Activated naive CD4-positive, alpha-beta T cell (primary cell): ENCODE results near the gene PAPSS1.

Experiments
- DNase-seq, 4 experiments: peaks; one replicate each; lab custom pipeline; 2025; lab: John Stamatoyannopoulos, UW

Gene PAPSS1

GRCh38 chr4:107629318-107629717 lies 90.7 kb downstream of the PAPSS1 start:
- DNase-seq, result no peak

- no peak for DNase-seq
Measured at GRCh38 chr4:107625391-107625902, 94.6 kb downstream of the PAPSS1 start.

GRCh38 chr4:107624024-107624423 lies 96.0 kb downstream of the PAPSS1 start:
- DNase-seq, result no peak

GRCh38 chr4:107622006-107622405 lies 98.0 kb downstream of the PAPSS1 start:
- no peak for DNase-seq

GRCh38 chr4:107619731-107620130 lies 100.3 kb downstream of the PAPSS1 start:
- no peak for DNase-seq

- no peak for DNase-seq
Measured at GRCh38 chr4:107619066-107619465, 101.0 kb downstream of the PAPSS1 start.

- DNase-seq, result no peak
Measured at GRCh38 chr4:107618656-107619055, 101.4 kb downstream of the PAPSS1 start.

- DNase-seq, result no peak
Measured at GRCh38 chr4:107616838-107617389, 103.1 kb downstream of the PAPSS1 start.

GRCh38 chr4:107615809-107616208 lies 104.2 kb downstream of the PAPSS1 start:
- no peak for DNase-seq

- DNase-seq, result no peak
Measured at GRCh38 chr4:107603430-107603829, 116.6 kb downstream of the PAPSS1 start.

GRCh38 chr4:107600983-107601382 lies 119.1 kb downstream of the PAPSS1 start:
- DNase-seq, result no peak

- no peak for DNase-seq
Measured at GRCh38 chr4:107600436-107600835, 119.6 kb downstream of the PAPSS1 start.

- no peak for DNase-seq
Measured at GRCh38 chr4:107599841-107600240, 120.2 kb downstream of the PAPSS1 start.

- DNase-seq, result no peak
Measured at GRCh38 chr4:107593230-107593629, 126.8 kb downstream of the PAPSS1 start.

GRCh38 chr4:107592519-107592918 lies 127.5 kb downstream of the PAPSS1 start:
- DNase-seq, result no peak

- no peak for DNase-seq
Measured at GRCh38 chr4:107589269-107589668, 130.8 kb downstream of the PAPSS1 start.

GRCh38 chr4:107586371-107586770 lies 133.7 kb downstream of the PAPSS1 start:
- DNase-seq, result no peak

GRCh38 chr4:107579099-107579498 lies 140.9 kb downstream of the PAPSS1 start:
- no peak for DNase-seq

- DNase-seq, result no peak
Measured at GRCh38 chr4:107578321-107578720, 141.7 kb downstream of the PAPSS1 start.

- no peak for DNase-seq
Measured at GRCh38 chr4:107577743-107578142, 142.3 kb downstream of the PAPSS1 start.

- DNase-seq, result no peak
Measured at GRCh38 chr4:107575243-107575642, 144.8 kb downstream of the PAPSS1 start.

- no peak for DNase-seq
Measured at GRCh38 chr4:107572281-107572680, 147.8 kb downstream of the PAPSS1 start.

- DNase-seq, result no peak
Measured at GRCh38 chr4:107570952-107571351, 149.1 kb downstream of the PAPSS1 start.

- no peak for DNase-seq
Measured at GRCh38 chr4:107564326-107564725, 155.7 kb downstream of the PAPSS1 start.
